Activated CD4-positive, alpha-beta T cell treated with anti-CD3 and anti-CD28 coated beads, Interleukin-2, amount 50 U/mL, for 48 hours (primary cell): ENCODE data around the gene NSUN3.

ENCODE experiments used
- DNase-seq, 2 experiments: peaks; one replicate each; pipeline ENCODE4 v3.0.0-alpha.2; 2020

The NSUN3 gene

DNA sequence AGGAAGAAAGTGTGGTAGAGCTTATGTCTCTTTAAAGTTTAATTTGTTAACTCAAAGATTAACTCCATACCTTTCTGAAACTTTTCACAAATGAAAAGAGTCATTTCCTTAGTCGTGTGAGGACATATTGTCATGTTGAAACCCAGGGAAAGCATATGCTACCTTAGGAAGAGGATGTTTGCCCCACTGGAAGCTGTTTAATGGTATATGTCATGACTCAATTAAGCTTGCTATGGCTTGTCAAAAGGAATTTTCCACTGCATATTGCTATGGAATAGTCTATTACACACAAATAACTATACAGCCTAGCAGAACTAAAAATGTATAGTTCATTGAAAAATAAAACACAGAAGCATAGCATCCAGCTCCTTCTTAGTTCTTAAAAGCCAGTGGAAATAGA lies 69.9 kb downstream of the NSUN3 start:
- DNase-seq = no peak

DNA sequence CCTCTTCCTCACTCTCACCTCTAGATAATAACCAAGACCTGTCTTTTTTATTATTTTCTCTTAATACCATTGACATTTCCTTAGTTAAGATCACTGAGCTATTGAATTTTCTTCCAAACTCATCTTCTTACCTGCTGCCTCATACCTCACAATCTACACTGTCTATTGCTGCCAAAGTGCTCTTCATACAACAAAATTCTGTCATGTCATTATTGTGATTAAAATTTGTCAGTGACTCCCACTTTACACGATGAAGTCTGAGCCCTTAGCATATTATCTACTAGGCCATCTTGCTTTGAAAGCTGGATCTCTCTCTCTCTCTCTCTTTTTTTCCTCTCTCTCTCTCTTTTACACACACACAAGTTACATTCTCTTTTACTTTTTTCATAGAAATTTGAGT lies 73.3 kb downstream of the NSUN3 start:
- no peak for DNase-seq

DNA sequence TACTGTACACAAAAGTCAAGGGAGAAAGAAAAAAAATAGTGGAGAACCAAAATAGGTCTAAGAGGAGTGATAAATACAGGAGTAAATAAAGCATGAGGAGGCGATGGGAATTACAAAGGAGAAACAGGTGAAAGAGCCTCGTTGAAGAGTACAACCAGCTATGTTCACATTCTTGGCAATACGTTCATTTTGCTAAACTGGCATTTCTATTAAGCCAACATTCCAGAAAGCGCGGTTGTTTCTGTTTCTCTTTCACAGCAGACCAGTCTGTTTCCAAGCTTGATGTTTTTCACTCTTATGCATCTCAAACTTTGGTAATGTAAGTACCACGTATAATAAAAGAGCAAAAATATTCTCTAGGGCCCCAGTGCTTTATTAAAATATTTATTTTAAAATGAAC lies 74.5 kb downstream of the NSUN3 start:
- DNase-seq = no peak

DNA sequence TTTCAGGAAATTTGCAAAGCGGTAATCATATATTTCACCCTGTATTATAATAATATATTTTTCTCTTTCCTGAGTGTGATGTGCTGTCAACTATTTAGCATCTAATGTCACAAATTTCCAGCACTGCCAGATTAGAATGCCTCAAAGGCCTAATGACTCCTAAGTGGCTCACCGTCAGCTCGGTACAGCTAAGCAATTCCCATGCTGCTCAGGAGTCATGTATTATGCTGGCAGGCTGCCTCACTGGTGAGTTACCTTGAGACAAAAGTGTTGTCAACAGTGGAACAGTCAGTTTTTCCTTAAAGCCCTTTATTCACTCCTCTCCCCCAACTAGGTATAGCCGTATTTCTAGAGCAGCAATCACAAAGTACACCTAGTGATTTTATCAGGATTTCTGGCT lies 83.6 kb downstream of the NSUN3 start:
- no peak for DNase-seq

DNA sequence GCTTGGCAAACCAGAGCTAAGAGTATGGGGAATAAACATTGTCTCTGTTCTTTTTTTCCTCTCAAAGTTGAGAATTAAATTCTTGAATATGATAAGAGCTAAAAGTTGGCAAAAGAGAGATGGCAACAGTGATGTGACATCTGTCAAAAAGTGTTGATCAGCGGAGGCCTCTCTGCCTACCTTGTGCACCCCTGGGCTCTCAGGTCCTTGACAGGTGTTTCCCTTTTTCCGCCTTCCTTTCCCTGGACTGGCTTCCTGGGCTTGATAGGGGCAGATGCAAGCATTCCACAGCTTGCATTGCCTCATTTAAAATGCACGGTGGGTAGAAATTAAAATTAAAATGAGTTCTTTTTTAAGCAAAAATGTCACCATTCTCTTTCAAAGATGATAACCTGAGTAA lies 84.2 kb downstream of the NSUN3 start:
- DNase-seq = no peak

DNA sequence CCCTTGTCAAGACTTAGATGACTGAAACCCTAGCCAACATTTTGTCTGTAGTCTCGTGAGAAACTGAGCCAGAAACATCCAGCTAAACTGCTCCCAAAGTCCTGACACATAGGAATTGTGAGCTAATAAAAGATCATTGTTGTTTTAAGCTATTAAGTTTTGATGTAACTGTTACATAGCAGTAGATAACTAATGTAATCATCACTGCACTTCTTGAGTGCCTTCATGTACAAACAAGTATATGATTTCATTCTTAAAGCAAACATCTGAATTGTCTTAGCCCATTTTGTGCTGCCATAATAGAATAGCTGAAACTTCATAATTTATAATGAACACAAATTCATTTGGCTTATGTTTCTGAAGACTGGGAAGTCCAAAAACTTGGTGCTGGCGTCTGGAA lies 87.3 kb downstream of the NSUN3 start:
- DNase-seq = no peak

DNA sequence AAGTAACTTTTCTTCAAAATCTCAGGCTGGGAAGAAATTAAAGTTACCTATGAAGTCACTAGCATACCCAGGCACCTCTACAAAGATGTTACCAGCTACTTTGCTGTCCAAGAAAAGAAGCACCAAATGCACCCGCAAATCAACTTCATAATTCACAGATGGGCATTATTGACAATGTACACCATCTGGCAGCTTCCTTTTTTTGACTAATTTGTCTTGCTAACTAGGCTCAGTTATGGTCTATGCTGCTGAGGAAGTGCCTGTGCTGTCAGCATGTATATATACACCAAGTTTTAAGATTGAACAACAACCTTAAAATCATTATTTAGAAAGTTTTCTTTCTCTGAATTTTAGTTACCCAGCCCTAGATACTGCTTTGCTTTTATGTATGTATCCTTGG lies 93.8 kb downstream of the NSUN3 start:
- DNase-seq = no peak

DNA sequence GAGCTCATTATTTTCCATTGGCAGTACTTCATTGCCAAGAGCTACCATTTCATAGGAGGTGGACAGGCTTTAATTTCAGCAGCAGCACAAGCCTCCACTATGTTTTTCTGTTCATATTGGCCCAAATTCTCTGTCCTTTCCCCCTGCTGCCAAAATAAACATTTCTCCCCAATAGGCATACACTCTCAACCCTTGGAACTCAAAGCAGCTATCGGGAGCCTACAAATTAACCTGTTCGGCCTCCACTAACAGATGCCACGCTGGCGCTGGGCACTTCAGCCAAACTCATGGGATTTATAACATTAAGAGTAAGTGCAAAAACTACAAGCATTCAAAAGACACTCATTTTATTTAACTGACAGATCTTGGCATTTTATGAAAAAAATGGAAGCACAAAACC lies 95.7 kb downstream of the NSUN3 start:
- no peak for DNase-seq

DNA sequence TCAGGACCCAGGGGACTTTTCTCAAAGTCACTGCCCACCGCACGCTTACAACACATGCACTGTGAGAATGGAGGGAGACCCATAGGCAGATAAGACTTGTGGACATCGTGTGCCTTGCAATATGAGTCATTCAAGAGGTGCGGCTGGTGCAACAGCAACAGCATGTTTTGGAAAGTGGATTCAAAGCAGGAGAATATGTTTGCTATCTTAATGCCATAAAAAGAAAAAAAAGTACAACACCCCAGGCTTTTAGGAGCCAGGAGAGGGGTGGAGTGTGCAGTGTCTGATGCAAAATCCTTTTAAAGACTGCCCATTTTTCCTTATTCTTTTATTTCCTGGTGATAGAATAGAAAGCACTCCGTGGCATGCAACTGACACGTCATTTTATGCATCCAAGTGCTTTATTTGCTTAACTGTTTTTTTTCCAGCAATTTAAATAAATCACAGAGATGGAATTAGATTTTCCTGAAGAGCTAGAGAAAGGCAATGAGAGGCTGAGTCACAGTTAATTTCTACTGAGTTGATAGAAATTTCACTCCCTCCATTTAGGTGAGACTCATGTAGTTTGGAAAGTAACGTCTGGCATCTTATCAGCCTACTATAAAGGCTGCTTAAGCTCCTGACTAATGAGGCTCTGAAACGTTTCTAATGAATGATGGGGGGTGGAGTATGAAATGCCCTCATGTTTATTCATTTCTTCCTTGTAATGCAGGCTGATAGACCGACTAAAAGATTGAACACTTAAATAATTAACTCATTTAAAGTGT lies 96.4 kb downstream of the NSUN3 start:
- no peak for DNase-seq

DNA sequence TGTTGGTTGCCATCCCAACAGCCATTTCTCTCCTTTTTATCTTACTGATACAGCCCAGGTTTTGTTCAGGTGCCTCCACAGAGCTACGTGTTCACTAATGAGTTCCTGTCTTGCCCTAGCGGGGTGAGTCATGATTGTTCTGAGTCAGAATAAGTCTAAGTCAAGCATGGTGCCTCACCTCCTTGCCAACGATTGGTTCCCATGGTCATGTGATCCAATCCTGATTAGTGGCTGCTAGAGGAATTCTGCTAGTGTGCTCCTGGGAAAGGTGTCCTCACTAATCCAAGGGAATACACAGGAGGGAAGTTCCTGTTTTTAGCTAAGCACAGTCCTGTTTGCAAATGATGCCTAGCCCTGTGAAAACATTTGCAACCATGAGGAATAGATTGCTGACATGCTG lies 99.8 kb downstream of the NSUN3 start:
- peak in 1 of 2 experiments; percentile 6 for DNase-seq

DNA sequence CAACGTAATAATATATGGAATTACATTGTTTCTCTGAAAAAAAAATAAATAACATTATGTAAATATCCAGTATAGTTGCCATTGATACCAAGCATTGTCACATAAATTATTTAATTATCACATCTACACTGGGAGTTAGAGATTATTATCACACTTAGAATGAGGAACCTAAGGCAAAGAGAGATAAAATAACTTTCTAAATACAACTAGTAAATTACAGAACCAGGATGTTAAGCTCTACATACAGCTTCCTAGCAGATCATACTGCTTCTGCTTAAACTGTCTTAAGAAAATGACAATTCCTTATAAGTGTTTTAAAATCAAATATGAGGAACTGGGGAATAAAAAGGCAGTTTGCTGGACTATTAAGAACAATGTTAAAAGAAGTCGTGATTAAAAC lies 104.5 kb downstream of the NSUN3 start:
- DNase-seq = no peak

DNA sequence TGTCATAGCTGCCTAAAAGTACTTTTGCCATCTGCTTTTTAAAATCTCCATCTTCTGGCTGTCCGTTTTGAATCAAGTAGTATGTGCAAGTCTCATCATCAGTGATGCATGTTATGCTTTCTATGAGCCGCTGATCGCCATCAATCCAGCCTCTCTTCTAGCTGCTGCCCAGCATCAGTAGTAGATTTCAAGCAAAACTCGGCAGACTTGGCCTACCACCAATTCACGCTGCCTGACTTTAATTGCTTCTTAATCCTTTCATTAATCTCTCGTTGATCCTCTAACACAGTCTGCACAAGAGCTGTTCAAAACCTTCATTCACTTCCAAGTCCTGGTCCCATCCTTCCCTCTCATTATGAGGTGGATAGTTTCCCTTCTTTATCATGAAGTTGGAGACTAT lies 104.9 kb downstream of the NSUN3 start:
- DNase-seq = no peak

DNA sequence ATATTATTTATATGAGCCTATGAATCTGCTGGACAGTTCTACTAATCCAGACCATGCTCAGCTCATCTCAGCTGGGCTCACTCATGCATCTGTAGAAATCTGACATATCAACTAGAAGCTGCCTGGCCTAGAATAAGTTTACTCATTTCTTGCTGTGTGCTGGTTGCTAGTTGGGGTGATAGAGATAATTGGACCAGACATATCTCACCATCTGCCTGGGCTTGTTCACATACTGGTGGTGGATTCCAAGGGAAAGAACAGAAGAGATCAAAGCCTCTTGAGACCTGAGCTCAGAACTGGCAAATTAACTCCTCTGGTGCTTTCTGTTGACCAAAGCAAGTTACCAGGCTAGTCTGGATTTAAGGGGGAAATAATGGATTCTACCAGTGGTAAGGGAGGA lies 109.1 kb downstream of the NSUN3 start:
- no peak for DNase-seq

DNA sequence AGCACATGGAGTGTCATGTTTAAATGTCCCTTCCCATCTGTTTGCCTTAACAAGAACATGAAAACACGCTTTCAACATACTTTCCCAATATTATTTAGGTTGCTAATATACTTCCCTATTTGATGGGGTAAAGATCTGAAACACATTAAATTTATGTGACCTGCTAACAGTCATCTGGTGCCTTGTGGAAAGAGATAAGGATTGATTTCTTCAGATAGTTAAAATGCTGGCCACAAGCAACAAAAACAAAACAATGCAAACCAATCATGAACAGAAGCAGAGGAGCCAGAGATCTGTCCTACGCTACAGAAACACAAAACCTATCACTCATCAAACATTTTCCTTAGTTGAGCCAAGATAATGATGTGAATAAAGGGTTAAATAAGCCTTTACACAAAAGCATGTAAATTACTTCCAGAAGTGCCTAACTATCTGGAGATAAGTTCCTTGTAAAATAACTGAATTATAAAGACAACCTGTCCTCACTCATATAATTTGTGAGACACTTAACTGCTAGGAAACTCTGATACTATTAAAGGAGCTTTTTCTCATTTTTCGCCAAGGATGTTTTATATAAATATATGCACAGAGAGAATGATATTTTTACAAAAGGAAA lies 109.9 kb downstream of the NSUN3 start:
- DNase-seq = no peak

DNA sequence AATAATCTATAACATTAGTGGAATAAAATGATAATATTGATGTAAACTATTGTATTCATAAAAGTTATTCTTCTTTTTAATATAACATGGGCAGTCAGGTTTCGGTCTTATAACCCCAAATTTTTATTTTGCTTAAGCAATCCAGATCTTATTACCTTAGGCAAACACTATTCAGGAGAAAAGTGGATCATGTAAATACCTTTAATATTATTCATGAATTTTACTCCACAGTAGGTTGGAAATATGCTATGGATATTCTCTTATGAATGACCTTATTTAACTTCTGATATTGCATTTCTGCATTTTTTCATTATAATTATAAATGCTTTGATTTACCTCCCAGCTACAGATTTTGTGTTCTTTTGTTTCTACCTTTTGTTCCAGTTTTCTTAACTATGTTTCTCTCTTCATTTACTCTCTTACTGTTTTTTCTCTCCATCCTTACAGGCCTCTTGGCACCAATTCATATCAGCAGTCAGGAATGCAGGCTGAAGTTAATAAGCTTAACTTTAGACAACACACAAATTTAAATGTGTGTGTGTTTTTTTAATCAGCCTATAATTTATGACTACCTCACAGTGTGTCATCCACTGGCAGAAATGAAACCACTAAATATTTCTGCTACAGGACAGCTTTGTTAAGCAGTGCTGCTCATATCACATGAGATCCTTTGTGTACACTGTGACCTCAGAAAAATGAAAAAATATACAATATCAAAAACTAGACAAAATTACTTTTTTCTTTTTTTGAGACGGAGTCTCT lies 111.0 kb downstream of the NSUN3 start:
- no peak for DNase-seq

DNA sequence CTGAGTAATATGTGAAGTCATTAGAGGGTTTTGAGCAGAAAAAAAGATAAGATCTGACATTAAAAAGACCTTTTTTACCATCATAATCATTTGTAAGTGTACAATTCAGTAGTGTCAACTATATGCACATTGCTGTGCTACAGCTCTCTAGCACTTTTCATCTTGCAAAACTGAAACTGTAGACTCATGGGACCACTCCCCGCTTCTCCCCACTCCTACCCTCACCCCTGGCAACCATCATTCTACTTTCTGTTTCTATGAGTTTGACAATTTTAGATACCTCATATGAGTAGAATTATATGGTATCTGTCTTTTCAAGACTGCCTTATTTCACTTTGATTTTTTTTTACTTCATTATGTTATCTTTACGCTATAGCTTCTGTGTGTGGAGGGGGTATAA lies 112.8 kb downstream of the NSUN3 start:
- no peak for DNase-seq

DNA sequence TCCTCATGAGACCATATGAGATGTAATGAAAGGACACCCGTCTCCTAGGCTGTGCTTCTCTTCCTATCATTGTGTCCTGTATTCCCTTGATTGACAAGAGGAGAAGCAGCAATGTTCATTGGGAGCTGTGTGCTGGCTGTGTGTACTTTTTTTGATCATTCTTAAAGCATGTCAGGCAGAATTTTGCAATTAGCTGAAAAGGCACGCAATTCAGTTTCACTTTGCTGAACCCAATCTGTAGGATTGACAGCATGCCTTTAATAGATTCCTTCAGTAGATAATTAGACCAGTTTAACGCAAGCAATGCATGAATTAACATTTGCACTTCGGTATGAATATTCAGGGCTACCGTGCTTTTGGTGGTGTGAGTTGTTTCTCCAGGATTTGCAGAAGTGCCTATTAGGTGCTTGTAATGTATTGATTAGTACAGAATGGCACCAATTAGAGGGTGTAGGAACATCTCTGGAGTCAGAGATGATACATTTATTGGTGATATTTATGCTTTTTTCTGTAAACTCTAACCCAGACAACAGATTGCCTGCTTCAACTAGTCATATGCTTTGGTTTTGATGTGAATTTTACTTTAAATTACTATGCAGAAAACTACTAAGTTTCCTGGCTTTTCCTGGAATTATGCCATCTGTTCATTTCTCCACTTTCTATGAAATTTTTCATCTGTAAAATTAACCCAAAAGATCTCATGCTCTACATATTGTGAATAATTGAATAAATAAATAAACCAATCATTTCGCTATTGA lies 114.3 kb downstream of the NSUN3 start:
- DNase-seq = no peak
